CD4-positive, alpha-beta T cell treated with Interleukin-15 for 1 hour (primary cell): Measurements from ENCODE around the gene PDZRN3.

Source experiments
- DNase-seq: peaks from one replicate; pipeline ENCODE4 v3.0.0-alpha.2; 2020

Gene PDZRN3

GRCh38 chr3:73622091-73622805 lies 2.5 kb downstream of the PDZRN3 start:
- DNase-seq = no peak

GRCh38 chr3:73621388-73621787 lies 3.4 kb downstream of the PDZRN3 start:
- DNase-seq = no peak

- DNase-seq = no peak
Measured at GRCh38 chr3:73618461-73618860, 6.3 kb downstream of the PDZRN3 start.

GRCh38 chr3:73616056-73616455 lies 8.7 kb downstream of the PDZRN3 start:
- DNase-seq = no peak

GRCh38 chr3:73614419-73614818 lies 10.3 kb downstream of the PDZRN3 start:
- no peak for DNase-seq

GRCh38 chr3:73611176-73611575 lies 13.6 kb downstream of the PDZRN3 start:
- DNase-seq = no peak

- DNase-seq = no peak
Measured at GRCh38 chr3:73610493-73610892, 14.2 kb downstream of the PDZRN3 start.

GRCh38 chr3:73609655-73610054 lies 15.1 kb downstream of the PDZRN3 start:
- DNase-seq = no peak

- DNase-seq = no peak
Measured at GRCh38 chr3:73609315-73609641, 15.5 kb downstream of the PDZRN3 start.

- DNase-seq = no peak
Measured at GRCh38 chr3:73608456-73609314, 16.1 kb downstream of the PDZRN3 start.

- no peak for DNase-seq
Measured at GRCh38 chr3:73605861-73606260, 18.9 kb downstream of the PDZRN3 start.

- no peak for DNase-seq
Measured at GRCh38 chr3:73605412-73605811, 19.3 kb downstream of the PDZRN3 start.

- DNase-seq = no peak
Measured at GRCh38 chr3:73604451-73604850, 20.3 kb downstream of the PDZRN3 start.

GRCh38 chr3:73603762-73604171 lies 21.0 kb downstream of the PDZRN3 start:
- DNase-seq = no peak

- DNase-seq = no peak
Measured at GRCh38 chr3:73602170-73602569, 22.6 kb downstream of the PDZRN3 start.

- no peak for DNase-seq
Measured at GRCh38 chr3:73601481-73601880, 23.3 kb downstream of the PDZRN3 start.

- DNase-seq = no peak
Measured at GRCh38 chr3:73601011-73601410, 23.7 kb downstream of the PDZRN3 start.

- DNase-seq = no peak
Measured at GRCh38 chr3:73600293-73600938, 24.3 kb downstream of the PDZRN3 start.

GRCh38 chr3:73599605-73600004 lies 25.1 kb downstream of the PDZRN3 start:
- DNase-seq = no peak

GRCh38 chr3:73597476-73597875 lies 27.3 kb downstream of the PDZRN3 start:
- no peak for DNase-seq

GRCh38 chr3:73592154-73593144 lies 32.3 kb downstream of the PDZRN3 start:
- no peak for DNase-seq

- no peak for DNase-seq
Measured at GRCh38 chr3:73591286-73591800, 33.4 kb downstream of the PDZRN3 start.
